GM21737 (cell line): ENCODE measurements around the gene CDH13.

Source experiments
- ATAC-seq: cut with Tn5 transposase; IDR thresholded peaks from one replicate; pipeline ENCODE4 v1.9.1; 2021; ENCODE audit warnings: mild to moderate bottlenecking, moderate library complexity; ENCODE audit not compliant: unreplicated experiment

The CDH13 gene

DNA sequence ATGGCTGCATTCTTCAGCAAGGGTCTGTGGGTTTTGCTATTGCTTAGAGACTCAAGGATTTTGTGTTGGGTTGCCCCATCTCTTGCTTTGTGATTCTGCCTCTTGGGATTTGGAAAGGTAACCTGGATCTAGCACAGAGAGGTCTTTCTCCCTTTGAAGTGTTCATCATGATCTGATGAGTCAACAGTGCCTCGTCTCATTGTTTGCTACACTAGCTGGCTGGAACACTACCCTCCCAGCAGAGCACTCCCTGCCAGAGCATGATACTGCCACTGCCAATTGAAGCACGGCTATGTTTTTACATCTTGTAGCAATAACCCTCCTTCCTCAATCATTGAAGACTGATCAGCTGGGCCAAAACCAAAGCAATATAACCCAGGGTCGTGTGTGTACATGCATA, 361.0 kb downstream of the CDH13 start:
- ATAC-seq, result no peak

DNA sequence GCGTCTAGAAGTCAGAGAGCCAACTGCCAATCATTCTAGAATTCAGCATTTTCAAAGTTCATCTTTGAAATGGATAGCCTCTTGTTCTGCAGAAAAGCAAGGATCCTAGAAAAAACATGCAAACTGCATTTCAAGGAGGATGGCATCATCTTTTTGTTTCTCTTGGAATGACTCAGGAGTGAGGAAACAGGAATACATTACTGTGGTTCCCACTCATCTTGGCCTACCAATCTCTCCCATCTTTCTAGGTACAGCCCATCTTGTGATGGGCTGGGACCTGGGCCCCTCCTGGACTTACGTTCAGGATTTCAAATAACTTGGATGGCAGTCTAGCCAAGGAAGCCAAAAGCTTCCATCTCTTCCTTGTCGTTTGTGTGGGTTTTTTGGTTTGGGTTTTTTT, 363.4 kb downstream of the CDH13 start:
- no peak for ATAC-seq

DNA sequence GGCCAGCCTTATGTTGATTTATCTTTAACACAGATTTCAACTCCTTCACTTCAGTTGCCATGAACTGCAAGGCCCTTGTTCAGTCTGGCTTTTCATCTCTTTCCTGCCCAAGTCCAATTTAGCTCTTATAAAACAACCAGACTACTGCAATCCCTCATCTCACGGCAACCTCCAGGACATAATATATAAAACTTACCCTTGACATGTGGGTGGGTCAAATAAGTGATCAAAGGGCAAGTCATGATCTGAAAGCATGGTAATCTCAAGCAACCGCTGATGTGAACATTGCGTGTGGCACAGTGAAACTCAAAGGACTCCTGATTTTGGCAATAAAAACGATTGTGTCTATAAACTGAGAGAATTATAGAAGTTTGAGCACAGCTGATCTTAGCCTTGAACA, 364.6 kb downstream of the CDH13 start:
- no peak for ATAC-seq

DNA sequence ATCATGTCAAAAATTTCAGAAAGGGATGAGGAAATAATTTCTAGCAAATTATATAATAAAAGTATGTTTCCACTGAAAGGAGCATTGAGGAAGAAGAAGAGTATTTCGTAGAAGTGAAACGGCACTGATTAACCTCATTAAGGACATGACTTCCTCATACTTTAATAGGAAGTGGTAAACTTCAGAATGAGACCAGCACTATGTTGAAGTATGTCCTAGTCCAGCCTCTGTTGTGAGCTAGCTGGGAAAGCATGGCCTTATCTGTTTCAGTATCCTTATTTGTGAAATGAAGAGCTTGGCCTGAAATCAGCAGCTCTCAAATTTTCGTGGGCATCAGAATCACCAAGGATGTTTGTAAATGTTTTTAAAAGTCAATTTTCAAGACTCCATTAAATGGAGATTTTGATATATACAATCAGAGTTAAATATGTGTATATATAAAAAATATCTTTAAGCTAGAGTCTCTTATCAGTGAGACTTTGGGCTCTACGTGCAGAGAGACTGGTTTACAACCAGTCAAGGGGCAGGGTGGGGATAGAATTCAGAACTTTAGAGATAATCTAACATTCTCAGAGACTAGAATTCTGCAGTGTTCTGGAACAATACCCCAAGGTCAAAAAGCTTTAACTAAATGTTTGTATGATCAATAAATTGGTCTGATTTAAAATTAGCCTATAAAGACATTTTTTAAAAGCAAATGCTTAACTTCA, 365.4 kb downstream of the CDH13 start:
- no peak for ATAC-seq

DNA sequence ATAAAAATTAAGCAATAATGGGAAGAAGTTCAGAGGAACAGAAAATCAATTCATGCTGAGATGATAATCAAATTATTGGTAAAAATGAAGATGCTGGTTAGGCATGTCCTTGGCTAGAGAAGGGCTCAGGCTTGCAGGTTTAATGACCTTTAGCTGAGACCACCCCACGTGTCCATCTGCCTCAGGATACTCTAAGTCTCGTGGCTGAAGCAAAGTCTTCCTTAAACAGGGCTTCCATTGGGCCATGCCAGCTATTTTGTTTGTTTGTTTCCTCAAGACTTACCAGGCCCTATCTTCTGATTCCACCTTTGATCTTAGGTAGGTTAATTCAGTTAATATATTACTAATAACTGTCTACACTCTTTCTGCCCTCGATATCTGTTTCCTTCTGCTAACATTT, 366.0 kb downstream of the CDH13 start:
- ATAC-seq, result no peak

DNA sequence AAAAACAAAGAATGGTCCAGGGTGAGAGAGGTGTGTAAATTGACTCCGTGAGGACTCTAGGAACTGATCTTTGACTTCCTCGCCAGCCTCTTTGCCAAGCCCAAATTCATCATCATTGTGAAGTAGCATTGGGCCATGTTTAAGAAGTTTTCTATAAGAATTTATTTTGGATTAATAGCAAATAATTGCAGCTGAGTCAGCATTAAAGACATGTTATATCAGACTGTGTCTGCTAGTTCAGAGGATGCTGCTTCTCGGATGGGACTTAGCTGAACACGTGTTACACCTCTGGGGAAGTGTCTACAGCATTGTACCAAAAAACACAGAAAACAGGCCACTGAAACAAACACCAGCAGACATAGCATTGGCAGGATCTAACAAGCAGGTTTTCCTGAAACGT, 366.6 kb downstream of the CDH13 start:
- no peak for ATAC-seq

DNA sequence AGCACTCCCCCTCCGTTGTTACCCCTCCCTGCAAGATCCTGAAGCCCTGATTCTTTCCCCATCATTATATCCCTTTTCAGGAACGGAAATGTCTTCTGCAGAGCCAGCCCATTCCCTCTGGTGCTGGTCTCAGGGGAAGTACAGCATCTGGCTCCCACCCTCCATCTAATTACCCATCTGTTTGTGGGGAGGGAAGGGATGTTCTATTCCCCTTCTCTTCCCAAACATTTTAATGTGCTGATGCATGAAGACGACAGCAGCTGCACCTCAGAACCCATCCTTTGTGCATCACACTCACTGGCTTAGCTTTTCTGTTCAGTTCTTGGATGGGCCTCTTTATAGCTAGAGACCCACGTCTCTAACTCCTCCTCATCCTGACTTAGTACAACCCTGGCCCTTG, 367.2 kb downstream of the CDH13 start:
- no peak for ATAC-seq

DNA sequence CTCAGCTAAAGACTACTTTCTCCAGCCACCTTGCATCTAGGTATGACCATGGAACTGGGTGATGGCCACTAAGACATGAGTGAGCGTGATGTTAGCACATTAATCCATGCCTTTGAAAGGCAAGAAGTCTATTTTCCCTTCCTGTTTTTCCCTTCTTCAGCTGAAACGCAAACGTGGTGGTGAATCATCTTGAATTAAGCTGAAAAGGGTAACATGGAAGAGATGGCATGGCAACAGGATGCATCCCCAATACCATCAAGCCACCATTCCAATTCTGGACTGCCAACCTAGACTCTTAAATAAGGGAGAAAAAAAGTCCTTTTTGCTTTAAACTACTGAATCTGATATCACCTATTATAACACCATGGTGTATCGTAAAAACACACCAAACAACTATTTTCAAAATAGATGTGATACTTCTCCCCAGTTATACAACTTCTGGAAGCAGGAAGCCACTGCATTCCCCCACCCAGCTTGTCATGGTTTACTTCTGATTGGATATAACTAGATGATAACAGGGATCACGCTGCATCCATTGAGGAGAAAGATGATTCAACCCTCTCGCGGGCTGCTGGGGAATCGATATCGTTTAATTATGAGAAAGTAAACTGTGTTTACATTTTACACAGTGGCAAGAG, 368.6 kb downstream of the CDH13 start:
- no peak for ATAC-seq

DNA sequence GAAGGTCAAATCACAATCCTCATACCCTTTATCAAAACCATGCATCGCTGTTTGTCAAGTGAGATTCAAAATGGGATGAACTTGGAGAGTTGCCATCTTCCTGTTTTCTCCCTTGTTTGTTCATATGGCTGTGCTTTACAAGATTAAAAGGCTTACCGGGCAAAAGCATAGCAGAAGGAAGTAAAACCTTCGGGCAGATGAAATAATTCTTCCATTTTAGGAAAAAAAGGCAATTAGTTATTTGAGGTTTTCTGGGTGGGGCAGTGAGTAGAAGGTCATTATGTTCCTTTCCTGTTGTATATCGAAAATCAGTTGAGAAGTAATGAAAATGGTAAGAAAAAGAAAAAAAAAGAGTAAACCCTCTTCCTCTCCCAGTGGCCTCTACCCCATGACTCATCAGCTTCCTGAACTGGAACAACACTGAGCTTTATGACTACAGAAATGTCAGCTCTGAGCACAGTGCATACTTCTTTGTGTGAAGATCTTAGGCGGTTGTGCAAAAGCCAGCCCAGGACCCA, 369.2 kb downstream of the CDH13 start:
- ATAC-seq, result no peak

DNA sequence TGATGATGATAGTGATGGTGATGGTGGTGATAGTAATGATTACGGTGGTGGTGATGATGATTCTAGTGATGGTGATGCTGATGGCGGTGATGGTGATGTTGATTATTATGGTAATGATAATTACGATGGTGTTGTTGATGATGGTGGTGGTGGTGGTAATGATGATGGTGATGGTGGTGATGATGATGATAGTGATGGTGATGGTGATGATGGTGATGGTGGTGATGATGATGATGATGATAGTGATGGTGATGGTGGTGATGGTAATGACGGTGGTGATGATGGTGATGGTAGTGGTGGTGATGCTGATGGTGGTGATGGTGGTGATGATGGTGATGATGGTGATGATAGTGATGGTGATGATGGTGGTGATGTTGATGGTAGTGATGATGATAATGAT, 370.0 kb downstream of the CDH13 start:
- no peak for ATAC-seq

DNA sequence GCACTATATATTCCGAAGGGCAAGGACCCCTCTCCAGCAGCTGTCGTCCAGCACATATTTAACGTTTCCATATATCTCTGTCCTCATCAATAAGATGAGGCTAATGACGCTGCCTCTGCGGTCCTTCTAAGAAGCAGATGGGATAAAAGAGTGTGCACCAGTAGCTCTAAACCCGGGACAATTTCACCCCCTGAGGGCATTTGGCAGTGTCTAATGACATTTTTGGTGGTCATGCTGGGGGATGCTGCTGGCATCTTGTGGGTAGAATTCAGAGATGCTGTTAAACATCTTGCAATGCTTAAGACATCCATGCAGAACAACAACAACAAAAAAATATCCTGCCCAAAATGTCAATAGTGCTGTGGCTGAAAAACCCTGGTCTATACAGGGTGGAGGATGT, 372.9 kb downstream of the CDH13 start:
- no peak for ATAC-seq

DNA sequence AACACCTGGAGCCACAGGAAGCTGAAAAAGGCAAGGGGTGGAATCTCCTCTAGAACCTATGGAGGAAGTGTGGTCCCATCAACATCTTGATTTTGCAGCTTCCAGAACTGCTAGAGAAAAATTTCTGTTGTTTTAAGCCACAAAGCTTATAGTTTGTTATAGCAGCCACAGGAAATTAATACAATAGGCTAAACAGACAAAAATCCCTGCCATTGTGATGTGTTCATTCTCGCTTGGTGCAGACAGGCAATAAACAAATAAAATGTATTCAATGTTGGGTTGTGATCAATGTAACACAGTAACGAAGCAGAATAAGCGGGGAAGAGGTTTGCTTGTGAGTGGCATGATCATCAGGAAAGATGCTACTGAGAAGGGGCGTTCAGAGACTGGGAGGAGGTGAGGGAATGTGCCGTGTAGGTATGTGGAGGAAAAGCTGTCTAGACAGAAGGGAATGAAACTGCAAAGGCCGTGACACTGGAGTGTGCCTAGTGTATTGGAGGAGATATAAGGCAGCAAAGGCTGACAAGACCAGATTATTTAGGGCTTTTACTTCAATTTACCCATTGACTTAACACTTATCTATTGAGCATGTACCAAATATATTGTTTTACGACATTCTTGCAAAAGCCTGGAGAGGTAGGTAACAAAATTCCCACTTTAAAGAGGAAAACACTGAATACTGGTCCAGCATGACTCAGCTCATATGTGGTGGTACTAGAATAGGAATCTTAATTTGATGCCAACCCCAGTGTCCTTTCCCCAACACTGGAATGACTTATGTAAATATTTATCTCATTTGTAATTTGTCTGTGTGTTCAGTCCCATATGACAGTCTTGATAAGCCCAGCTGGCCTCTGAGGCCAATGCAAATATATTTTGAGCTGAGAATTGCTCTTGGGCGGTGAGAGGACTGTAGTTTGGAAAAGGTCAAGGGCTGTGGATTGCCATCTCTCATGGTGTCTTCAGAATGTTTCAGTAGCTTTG, 375.9 kb downstream of the CDH13 start:
- ATAC-seq, result no peak

DNA sequence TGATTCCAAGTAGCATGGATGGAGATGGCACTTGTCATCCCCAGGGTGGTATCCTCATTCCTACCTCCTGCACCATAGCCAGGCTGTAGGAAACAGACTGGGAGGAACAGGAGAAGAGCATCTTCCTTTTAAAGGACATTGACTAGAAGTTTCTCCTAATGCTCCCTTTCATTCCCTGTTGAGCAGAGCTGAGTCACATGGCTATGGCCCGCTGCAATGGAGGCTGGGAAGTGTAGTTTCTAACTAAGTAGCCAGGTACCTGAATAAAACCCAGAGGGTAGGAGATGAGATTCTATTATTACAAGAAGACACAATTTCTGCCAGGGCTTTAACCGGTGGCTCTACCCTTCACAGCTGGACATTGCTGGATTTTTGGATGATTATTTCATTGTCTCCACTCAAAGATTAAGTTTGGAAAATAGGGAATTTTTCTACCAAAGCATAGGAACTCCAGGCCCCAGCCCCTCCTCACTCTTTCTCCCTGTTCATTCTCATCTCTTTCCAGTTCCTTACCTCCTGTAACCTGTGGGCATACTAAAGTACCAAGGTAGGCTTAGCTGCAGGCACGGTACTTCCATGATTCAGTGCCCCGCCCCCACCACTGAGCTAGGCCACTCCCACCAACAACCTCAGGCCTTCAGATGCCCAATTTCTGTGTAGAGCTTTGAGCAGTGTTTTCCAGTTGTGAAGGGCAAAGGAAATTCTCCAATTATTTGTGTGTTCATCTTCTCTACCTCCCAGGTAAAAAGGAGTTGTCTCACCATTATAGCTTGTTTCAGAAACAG, 378.3 kb downstream of the CDH13 start:
- ATAC-seq, result no peak

DNA sequence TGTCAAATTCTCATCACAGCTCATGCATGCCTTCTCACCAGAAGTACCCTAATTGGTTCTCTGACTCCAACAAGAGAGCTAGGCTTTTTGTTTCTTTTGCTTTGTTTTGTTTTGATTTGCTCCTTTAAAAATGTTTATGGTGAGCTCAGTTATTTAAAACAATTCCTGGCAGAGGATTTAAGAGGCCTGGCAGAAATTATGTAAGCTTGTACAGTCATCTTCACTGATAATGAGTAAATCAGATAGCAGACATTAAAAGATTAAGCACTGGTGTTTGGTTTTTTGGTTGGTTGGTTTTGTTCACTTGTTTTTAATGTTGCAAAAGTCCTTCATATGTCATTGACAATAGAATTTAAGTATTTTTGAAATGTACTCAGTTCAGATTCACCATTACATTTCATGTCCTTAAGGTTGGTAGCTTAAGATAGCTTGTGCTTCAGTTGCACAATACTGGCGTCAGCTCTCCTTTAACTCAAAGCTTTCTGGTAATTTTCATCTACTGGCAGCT, 378.9 kb downstream of the CDH13 start:
- ATAC-seq, result no peak

DNA sequence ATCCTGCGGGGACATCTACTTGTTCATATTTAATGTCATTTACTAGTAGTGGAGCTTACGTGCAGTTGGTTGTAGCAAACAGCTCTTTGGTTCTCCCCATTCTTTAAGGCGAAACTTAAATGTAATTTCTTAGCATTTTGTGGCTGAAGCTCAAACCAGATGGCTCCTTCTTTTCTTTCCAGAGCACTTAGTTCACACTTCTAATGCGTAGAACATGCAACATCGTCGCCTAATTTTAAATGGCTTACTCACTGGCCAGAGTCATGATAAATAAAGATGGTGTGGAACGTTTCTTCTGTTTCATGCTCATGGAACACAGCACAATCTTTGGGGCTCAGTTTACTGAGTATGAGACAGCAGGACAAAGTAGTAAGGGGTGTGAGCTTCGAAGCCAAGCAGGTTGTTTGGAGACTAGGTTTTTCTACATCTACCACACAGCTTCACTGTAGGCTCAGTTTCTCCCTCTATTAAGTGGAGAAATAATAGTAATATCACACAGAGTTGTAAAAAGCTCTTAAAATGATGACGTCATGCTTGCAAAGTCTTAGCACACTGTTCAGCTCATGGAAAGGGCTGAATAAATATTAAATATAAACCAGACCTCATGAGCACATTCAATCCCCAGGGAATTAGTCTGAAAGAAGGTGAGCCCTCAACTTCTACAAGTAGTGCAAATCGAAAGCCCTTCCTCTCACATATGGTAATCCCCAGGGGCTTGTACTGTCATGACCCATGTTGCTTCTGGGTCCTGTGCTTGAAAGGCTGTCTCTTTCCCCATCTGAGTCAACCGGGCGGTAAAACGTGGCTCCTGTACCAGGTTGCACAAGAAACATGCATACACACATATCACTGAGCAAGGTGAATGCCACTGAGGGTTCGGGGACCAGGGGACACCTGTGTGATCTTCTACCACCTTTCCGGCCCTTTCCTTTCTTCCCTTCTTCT, 384.3 kb downstream of the CDH13 start:
- no peak for ATAC-seq

DNA sequence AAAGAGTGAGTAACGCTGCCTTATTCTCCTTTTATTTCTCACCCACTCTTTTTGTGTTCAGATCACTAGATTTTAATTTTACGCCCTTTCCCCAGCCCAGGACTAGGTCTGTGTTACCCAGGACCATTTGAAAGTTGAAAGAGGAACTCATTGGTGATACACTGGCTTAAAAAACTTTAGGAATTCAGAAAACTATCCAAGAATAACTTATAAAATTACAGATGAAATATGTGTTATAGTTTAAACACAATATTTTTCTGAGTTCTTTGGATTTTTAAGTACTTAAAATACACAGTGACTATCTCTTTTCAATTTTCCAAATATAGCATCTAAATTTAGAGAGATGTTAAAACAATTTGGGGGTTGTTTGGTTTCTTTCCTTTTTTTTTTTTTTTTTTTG, 385.2 kb downstream of the CDH13 start:
- no peak for ATAC-seq

DNA sequence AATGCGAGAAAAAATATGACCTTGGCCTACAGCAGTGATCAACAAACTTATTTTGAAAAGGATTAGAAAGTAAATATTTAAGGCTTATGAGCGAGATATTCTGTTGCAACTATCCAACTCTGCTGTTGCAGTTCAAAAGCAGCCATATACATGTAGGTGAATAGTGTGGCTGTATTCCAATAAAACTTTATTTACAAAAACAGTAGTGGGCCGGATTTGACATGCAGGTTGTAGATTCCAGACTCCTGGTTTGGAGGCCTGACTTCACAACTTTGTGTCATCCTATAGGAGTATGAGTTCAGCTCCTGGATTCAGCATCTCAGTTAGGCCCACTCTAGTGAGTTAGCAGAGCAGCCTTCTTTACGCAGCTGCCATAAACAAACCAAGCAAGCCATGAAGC, 386.3 kb downstream of the CDH13 start:
- no peak for ATAC-seq

DNA sequence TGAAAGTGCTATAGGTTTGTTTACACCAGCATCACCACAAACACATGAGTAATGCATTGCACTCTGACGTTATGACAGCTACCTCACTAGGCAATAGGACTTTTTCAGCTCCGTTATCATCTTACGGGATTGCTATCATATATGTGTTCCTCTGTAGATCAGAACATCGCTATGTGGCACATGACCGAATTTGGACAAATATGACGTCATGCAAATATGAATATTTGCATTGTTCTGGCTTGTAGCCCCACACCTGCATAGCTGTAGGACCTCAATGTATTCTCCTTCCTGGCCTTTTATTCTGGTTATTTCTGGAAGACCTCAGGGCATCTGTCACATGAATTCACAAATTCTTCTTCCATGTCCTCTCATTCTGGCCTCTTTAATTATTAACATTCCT, 393.2 kb downstream of the CDH13 start:
- ATAC-seq, result no peak

DNA sequence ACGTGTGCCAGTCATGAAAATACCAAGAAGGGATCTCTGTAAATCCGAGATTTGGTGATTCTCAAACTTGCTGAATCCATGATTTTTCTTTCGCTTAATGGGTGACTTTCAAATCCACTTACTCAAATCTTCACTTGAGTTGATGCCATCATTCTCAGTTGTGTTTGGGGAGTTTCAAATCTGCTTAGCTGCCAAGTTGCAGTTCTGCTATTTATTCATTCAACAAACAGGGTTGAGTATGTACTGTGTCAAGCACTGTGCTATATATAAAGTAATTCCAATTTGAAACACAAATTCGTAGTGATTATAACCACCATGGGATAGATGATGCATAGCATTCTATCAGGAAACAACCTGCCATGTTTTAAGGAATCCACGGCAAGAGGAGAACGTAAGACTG, 394.3 kb downstream of the CDH13 start:
- no peak for ATAC-seq
